NB4 (cell line): ENCODE results near the gene FRMPD4.
"Not testable (repeated sequence)": the region's sequence is repeated elsewhere in the genome, so short reads cannot be mapped to it uniquely, and the experiment has no call there.

ENCODE experiments used
- CTCF ChIP-seq: IDR thresholded peaks from one replicate; pipeline ENCODE4 v1.5.1; 2012; ENCODE audit warnings: low read depth, low read length
- POLR2A ChIP-seq: IDR thresholded peaks from 2 replicates; pipeline ENCODE4 v1.6.1; 2011; ENCODE audit warnings: mild to moderate bottlenecking; ENCODE audit not compliant: insufficient read length; ENCODE audit errors: extremely low read depth

DNA sequence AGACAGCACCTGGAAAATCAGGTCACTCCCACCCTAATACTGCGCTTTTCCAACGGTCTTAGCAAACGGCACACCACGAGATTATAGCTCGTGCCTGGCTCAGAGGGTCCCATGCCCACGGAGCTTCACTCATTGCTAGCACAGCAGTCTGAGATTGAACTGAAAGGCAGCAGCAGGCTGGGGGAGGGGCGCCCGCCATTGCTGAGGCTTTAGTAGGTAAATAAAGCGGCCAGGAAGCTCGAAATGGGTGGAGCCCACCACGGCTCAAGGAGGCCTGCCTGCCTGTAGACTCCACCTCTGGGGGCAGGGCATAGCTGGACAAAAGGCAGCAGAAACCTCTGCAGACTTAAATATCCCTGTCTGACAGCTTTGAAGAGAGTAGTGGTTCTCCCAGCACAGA is 399.8 kb downstream of the FRMPD4 start:
- TF ChIP-seq CTCF, POLR2A: not testable (repeated sequence)
